DMS114 treated with DMSO at 0.1 percent for 48 hours (cell line): ENCODE data around the gene IL22RA1.

ENCODE experiments used
- DNase-seq: peaks from one replicate; lab custom pipeline; 2025; ENCODE audit not compliant: unreplicated experiment; lab: John Stamatoyannopoulos, UW

Gene IL22RA1

DNA sequence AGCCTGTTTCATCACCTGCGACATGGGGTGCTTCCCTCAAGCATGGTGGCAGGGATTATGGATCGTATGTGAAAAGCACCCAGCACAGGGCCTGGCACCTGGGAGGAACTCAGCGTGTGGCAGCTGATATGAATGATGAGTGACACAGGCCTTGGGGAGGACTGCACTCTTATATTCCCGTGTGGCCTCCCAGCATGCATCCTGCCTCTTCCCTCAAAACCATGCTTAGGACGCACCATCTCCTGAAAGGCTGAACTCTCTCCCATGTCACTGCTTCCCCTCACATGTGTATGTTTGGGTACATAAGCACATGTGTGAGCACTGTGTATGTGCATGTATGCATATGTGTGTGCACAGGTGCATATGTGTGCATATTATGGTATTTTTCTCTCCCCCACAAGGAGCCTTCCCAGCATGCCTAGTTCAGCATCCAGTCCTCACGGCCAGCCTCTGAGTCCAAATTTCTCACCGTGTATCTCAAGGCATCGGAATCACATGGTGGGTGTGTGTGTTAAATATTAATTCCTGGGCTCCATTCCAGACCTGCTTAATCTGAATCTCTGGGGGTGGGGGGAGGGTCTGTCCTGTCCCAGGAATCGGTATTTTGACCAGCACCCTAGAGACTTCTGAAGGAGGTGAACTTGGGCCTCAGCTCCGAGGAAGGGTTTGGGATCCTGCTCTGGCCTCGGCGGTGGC, 43.8 kb downstream of the IL22RA1 start:
- no peak for DNase-seq

DNA sequence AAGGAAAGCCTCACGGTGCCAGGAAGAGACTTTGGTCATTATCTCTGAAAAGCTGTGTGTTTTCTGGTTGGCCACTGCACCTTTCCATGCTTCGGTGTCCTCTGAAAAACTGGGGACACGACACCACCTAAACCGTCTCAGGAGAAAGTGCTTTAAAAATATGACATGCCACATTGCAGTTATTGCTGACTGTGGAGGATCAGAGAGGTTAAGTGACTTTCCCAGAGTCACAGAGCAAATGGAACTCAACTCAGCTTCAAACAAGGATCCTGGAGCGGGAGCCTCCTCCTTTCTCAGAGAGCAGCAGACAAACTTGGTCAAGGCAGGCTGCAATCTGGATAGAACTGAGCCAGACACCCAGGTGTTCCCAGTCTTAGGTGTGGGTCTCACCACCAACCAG, 44.8 kb downstream of the IL22RA1 start:
- no peak for DNase-seq

DNA sequence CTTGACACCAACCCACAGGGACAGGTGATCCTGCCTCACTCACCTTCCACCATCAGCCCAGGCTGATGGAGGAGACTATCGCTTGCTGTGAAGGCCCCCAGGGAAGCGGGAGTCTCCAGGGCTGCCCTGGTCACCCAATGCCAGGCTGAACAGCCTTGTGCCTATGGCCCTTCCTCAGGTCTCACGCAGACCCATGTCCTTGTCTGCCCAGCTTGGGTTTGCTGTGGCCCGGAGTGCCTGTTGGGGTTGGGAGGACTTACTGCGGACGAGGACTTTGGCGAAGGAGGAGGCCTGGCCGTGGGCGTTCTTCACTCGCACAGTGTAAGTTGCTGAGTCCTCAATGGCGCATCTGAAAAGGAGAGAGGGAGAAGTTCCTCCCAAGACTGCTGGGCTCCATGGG, 45.3 kb downstream of the IL22RA1 start:
- no peak for DNase-seq

DNA sequence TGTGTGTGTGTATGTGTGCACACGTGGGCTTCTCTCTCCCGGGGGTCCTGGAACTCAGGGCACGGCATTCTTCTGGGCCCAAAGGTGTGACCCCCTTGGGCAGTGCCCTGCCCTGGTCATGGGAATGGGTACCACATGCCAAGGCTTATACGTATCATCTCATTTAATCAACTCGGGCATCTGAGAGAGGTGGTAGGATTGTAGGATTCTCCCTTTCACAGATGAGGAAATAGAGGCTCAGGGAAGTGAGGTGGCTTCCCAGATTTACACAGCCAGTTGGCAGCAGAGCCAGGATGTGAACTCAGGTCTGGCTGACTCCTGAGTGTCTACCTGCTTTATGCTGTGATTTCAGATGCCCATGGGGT, 46.2 kb downstream of the IL22RA1 start:
- DNase-seq: no peak

DNA sequence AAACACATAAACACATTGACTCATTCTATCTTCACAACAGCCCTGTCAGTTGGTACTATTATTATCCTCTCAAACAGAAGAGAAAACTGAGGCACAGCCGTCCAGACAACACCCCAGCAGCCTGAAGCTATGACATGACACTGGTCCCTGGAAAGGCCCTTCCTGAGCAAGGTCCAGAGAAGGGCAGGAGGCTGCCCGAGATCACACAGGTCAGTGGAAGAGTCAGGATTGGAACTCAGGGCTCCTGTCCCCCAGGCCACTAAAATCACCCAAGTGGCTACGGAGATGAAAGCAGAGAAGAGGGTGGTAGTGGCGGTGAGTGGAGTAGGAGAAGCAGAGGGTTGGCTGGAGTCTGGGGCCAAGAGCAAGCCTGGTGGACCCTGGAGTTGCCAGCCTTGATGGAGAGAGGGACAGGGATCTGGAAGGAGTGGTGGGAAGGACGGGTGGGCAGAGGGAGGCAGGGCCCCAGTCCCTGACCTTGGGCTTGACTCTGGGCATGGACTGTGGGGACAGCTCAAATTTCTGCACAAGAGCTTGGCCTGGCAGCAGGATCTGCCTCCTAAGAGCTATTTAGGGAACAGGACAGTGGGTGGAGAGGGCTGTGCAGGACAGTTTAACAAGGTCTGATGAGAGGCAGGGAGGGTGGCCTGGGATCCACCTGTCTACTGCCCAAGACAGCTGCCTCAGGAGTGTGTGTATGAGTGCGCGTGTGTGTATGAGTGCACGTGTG, 46.8 kb downstream of the IL22RA1 start:
- DNase-seq: no peak

DNA sequence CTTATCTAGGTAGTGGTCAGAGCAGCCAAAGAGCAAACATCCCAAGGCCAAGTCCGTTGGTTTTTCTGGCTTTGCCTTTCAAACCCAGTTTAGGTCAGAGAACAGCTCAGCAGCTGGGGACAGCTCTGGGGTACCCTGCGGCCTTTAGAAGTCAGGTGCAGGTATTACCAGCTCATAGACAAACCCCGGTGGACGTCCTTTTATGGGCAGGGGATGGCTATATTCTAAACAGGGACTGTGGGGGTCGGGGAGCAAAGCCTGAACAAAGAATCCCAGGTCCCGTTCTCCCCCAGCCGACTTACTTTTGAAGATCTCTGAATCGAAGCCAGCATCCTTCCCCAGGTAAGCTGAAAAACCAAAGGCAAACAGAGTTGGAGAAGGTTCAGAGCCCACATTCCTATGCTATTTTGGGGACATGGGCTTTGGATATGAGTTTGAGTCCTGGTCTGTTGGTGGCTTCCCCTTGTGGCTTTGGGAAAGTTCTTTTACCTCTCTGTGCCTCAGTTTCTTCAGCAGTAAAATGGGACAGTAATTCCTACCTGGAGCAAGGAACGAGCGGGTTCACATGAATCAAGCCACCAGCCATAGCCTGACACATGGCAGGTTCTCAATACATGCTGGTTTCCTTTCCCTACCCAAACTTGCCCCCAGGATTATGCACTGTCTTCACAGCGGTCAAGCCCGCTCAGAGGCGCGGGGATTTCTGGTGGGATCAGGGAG, 47.6 kb downstream of the IL22RA1 start:
- no peak for DNase-seq

DNA sequence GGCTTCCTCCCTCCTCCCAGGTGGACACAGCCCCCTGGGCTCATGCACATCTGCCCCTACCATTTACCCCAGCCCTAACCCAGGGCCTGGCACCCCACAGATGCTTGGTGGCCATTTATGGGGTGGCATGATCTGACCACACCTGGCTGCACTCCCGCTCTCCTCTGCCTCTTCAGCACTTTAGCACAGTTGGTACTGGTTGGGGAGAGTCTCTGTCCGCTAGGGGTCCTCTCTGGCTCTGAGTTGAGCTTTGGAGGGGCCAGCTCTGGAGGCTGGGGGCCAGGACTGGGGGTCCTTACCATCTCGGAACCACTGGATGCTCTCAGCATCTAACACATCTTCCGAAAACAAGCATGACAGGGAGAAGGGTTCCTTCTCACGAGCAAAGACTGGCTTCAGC, 48.4 kb downstream of the IL22RA1 start:
- DNase-seq: no peak

DNA sequence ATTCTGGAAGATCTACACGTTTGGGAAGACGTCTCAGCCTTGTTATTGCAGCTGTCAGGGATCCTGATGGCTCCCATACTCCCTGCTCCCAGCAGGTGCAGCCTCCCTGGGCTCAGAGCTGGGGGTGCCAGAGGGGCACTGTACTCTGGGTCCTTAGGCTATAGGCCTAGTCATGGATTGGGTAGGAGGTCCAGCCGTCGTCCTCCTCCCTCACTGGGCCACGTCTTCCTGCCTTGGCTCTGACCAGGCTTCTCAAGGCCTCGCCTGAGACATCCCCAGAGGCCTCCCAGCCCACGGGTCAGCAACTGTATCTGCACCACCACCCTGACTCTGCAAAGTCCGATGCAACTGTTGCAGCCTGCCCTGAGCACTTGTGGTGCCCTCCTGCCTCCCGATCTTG, 49.2 kb downstream of the IL22RA1 start:
- DNase-seq: no peak

DNA sequence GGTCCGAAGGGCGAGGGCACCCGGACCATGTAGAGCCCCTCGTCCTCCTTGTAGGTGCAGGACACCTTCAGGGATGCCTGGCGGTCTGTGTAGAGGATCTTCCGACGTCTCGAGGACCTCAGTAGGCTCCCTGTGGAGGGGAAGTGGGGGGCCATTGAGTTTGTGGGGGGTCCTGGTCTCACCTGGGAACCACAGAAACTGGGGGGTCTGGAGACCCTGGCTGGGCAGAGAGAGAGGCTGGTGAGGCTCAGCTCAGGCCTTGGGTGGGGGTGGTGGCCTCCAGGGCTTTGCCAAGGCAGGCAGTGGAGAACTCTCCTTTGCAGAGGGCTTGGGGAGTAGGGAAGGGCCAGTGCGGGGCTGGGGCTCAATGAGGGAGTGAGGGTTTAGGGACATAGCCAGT, 50.0 kb downstream of the IL22RA1 start:
- DNase-seq: no peak

DNA sequence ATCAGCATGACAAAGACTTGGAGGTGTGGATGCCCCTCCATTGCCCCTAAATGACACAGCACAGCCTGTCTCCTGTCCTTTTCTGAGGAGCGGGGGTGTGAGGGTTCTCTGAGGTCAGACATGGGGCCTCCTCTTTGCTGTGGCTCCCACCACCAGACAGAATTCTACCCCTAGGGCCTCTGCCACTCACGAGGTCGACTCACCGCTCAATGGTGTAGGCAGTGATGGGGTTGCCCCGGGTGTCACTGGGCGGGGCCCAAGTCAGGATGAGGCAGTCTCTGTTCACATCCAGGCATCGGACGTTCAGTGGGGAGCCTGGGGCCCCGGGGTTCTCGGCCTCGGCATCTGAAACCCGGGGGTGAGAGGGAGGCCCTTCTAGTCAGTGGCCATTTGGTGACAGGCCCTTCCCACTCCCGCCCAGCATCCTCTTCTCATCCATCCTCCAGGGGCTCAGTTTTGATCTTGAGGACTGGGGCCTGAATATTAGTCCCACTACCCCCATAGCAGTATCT, 50.9 kb downstream of the IL22RA1 start:
- DNase-seq: no peak

DNA sequence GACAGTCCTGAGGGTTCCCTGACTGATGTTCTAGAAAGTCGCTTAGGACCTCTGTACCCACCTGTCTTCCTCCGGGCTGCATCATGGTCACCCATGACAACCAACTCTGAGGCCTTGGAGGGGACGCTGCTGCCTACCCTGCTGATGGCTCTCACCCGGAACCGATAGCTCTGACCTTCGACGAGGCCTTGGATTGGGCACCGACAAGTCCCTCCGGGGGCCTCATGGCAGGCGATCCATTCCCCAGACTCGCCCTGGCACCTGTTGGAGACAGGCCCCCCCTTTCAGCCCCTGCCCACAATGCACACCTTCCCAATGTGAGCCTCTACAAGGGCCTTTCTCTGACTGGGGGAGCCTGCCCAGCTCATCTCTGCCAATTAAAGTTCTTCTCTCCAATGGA, 52.2 kb downstream of the IL22RA1 start:
- DNase-seq: no peak

DNA sequence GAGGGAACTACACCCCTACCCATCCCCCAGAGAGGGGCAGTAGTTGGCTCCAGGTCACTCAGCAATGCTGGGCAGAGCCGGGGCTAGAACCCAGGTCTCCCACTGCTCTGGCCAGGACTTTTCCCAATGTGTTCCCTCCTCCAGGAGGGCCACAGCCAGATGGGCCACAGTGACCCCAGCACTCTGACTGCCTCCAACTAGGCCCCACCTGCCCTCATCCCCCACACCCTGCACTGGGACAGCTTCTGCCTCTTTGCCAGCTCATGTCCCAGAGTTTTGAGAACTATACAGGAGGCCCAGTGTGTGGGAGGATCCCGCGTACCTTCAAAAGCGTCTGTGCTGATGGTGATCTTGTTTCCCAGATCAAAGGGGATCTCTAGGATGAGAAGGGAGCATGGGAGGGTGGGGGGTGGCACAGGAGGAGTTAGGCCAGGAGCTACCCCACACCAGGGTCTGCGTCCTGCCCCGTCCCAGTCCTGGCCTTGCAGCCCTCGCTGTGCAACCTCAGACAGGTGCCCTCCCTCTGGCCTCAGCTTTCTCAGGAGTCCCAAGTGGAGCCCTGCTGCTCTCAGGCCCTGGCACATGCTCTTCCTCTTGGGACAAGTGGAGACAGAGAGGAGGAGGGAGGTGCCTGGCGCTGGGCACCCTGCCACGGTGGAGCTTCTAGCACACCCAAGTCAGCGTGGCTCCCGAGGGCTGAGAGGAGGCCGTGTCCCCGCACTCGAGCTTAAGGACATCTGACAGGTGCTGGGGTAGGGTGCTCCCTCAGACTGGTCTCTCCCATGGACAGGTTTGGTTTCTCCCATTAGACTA, 53.0 kb downstream of the IL22RA1 start:
- no peak for DNase-seq

DNA sequence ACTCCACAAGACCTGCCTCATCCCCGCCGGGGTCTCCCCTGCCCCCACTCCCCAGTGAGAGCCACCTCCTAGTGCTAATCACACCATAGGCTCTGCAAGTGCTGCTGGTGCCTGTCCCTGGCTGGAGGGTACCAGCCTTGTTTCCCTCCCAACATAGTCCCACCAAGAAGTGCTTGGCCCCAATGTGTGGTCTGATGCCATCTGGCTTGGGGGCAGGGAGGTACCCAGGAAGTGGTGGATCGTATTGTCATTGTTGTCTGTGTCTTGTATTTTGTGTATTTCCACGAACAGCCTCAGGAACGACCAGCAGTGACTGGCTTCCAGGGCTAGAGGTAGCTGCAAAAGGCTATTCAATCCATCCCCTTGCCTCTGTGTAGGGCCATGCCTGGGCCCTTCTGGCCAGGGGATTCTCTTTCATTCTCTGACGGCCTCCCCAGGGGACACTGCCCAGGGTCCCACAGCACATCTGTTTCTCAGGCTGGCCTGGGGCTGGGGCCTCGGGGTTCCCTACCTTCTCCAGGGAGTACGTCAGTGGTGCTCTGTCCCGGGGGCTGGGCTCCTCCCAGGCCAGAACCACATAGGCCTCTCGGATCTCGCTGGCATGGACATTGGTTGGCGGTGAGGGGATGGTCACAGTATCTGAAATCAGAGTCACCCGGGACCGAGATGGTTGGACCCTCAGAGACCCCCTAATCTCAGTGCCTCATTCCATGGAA, 53.8 kb downstream of the IL22RA1 start:
- DNase-seq: no peak

DNA sequence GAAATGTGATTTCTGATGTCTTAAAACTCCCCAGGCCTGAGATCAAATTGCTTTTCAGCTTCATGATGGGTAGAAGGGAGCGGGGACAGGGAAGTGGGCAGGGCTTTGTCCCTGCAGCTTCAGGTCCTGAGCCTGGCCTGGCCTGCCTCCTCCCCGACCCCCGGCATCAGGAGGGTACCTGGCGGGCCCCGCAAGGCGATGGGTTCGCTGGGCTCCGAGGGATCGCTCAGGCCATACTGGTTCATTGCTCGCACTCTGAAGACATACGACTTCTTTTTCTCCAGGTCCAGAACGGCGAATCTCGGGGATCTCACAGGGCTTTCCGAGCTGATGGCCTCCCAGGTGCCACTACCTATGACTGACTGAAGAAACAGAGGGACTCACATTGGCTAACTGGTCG, 56.5 kb downstream of the IL22RA1 start:
- DNase-seq: no peak

DNA sequence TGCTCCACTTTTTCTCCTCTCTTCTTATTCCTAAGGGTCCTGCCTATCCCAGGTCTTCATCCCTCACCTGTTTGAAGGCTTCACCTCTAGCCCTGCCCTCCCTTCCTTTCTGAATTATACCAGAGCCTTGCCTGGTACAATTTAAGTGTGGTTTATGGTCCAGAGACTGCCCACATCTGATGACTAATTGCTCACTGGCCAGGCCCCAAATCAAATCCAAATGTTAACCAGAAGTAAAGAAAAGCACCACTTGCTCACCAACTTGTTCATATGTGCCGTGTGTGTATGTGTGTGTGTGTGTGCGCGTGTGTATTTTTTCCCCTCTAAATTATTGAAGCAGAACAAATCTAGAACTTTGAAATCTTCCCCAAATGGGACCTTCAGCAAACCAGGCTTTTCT, 57.4 kb downstream of the IL22RA1 start:
- DNase-seq: no peak

DNA sequence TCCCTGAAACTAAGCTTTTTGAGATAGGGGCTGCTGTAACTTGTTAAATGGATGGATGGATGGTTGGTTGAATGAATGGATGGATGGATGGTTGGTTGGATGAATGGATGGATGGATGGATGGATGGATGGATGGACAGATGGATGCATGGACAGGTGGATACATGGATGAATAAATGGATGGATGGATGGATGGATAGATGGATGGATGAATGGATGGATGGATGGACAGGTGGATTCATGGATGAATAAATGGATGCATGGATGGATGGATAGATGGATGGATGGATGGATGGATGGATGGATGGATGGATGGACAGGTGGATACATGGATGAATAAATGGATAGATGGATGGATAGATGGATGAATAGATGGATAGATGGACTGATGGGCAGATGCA, 57.9 kb downstream of the IL22RA1 start:
- DNase-seq: no peak

DNA sequence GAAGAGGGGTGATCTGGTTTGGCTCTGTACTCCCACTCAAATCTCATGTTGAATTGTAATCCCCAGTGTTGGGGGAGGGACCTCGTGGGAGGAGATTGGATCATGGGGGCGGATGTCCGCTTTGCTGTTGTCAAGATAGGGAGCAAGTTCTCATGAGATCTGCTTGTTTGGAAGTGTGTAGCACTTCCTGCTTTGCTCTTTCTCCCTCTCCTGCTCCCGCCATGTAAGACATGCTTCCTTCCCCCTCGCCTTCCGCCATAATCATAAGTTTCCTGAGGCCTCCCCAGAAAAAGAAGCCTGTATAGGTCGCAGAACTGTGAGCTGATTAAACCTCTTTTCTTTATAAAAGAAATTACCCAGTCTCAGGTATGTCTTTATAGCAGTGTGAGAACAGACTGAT, 58.9 kb downstream of the IL22RA1 start:
- no peak for DNase-seq

DNA sequence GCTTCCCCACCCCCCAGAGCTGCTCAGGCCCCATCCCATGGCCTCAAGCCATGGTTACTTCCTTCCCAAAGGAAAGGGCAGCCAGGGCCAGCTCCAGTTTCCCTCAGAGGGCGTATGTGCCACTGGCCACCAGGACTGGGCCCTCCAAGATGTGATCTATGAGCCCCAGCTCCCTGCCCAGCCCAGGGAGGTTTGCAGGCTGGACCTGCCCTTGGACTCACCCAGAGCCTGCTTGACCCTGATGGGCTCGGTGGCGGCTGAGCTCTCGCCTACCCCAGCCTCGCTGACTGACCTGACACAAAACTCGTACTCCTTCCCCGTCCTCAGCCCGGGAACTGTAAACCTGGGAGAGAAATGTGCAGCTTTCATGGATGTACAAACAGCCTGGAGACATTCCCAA, 60.6 kb downstream of the IL22RA1 start:
- DNase-seq: no peak

DNA sequence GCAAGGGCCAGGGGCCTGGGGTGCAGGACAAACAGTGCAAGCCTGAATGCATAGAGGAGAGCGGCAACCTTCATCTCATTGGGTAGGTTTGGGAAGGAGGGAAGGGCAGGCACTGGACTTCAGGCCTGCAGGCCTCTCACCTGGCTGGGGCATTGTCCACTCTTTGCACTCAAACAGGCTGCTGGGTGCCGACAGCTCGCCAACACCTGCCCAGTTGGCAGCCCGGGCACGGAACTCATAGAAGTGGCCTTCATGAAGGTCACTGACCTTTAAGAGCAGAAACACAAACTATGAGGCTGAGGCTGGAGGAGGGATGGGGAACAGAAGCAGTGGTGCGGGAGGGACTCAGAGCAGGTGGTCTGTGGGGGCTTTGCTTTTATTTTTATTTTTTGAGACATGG, 61.8 kb downstream of the IL22RA1 start:
- no peak for DNase-seq

DNA sequence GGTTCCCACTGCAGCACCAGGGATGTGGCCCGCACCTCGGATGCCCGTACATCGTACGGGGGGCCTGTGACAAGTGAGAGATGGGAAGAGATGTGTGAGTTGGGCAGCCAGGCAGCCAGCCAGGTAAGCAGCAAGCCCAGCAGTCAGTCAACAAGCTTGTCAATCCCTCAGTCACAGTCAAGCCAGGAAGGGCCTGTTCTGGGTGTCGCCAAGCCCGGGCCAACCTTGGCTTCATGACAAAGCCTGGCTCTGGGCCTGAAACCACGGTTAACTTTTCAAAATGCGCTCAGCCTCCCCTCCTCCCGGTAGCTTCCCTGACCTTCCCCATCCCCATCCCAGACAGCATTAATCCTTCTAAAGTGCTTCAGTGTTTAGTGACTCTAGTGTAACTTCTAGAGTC, 62.8 kb downstream of the IL22RA1 start:
- DNase-seq: no peak
